ENCODE data around the gene ADGRD1.
"Not testable (repeated sequence)": the region's sequence is repeated elsewhere in the genome, so short reads cannot be mapped to it uniquely, and the experiment has no call there.

Gene ADGRD1

GRCh38 chr12:131106349-131106941 lies 152.7 kb downstream of the ADGRD1 start:
- no peak for DNase-seq

GRCh38 chr12:131108177-131108955 lies 154.7 kb downstream of the ADGRD1 start:
- DNase-seq = no peak

GRCh38 chr12:131111446-131111845 lies 157.7 kb downstream of the ADGRD1 start:
- DNase-seq = no peak

GRCh38 chr12:131112021-131112420 lies 158.3 kb downstream of the ADGRD1 start:
- no peak for DNase-seq

- DNase-seq = no peak
Measured at GRCh38 chr12:131112700-131113290, 159.1 kb downstream of the ADGRD1 start.

GRCh38 chr12:131113568-131114270 lies 160.0 kb downstream of the ADGRD1 start:
- no peak for DNase-seq

GRCh38 chr12:131114271-131114670 lies 160.6 kb downstream of the ADGRD1 start:
- DNase-seq = no peak

GRCh38 chr12:131114942-131115584 lies 161.4 kb downstream of the ADGRD1 start:
- DNase-seq = no peak

- DNase-seq = no peak
Measured at GRCh38 chr12:131115766-131116467, 162.2 kb downstream of the ADGRD1 start.

GRCh38 chr12:131116468-131117117 lies 162.9 kb downstream of the ADGRD1 start:
- no peak for DNase-seq

- no peak for DNase-seq
Measured at GRCh38 chr12:131117438-131118245, 163.9 kb downstream of the ADGRD1 start.

- DNase-seq = no peak
Measured at GRCh38 chr12:131118371-131118770, 164.7 kb downstream of the ADGRD1 start.

- DNase-seq = not testable (repeated sequence)
Measured at GRCh38 chr12:131119345-131119744, 165.6 kb downstream of the ADGRD1 start.

GRCh38 chr12:131119936-131120335 lies 166.2 kb downstream of the ADGRD1 start:
- DNase-seq = no peak

GRCh38 chr12:131120831-131121271 lies 167.1 kb downstream of the ADGRD1 start:
- DNase-seq = no peak

GRCh38 chr12:131121705-131122405 lies 168.1 kb downstream of the ADGRD1 start:
- DNase-seq = no peak

GRCh38 chr12:131122631-131123030 lies 168.9 kb downstream of the ADGRD1 start:
- no peak for DNase-seq

GRCh38 chr12:131123817-131124216 lies 170.1 kb downstream of the ADGRD1 start:
- DNase-seq = no peak

GRCh38 chr12:131124487-131125280 lies 171.0 kb downstream of the ADGRD1 start:
- DNase-seq = no peak

All from suppressor macrophage (primary cell).